Tibial nerve (tissue), 4 donors: Measurements from ENCODE around the gene GCA.

Experiments used
- CTCF ChIP-seq, 5 experiments: fragments of 200-600 bp in 3 of 5; fragments of 450-650 bp in 2 of 5; sonication (generic) in 3 of 5; IDR thresholded peaks; one replicate each; pipeline ENCODE4 v1.5.1; 2016 to 2019; ENCODE audit warnings: antibody characterized with exemption in 5 of 5, mild to moderate bottlenecking in 3 of 5, moderate library complexity in 2 of 5
- EP300 ChIP-seq, 2 donors: sonication (generic); formaldehyde crosslinking; IDR thresholded peaks; one replicate each; pipeline ENCODE4 v1.6.1; 2017; ENCODE audit warnings: antibody characterized with exemption in 2 of 2, mild to moderate bottlenecking in 1 of 2
- POLR2A ChIP-seq, 2 donors: fragments of 450-650 bp; IDR thresholded peaks; one replicate each; pipeline ENCODE4 v1.6.1; 2017; ENCODE audit warnings: antibody characterized with exemption in 2 of 2, mild to moderate bottlenecking in 2 of 2, moderate library complexity in 2 of 2

- no peak for TF ChIP-seq CTCF (IDR thresholded peaks at IDR 0.05)
- TF ChIP-seq POLR2A (IDR thresholded peaks at IDR 0.05), result no peak
- TF ChIP-seq EP300 (IDR thresholded peaks at IDR 0.05), result no peak
These were observed 48.9 kb upstream of the GCA start for GRCh38 chr2:162295009-162295408.
